Activated naive CD8-positive, alpha-beta T cell treated with anti-CD3 and anti-CD28 coated beads, Interleukin-2, amount 50 U/mL, for 16 hours (primary cell): ENCODE data around the gene KCTD17.

Experiments
- DNase-seq: peaks from one replicate; pipeline ENCODE4 v3.0.0-alpha.2; 2020; ENCODE audit warnings: low read depth, low spot score

The KCTD17 gene, protein sequence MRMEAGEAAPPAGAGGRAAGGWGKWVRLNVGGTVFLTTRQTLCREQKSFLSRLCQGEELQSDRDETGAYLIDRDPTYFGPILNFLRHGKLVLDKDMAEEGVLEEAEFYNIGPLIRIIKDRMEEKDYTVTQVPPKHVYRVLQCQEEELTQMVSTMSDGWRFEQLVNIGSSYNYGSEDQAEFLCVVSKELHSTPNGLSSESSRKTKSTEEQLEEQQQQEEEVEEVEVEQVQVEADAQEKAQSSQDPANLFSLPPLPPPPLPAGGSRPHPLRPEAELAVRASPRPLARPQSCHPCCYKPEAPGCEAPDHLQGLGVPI

DNA sequence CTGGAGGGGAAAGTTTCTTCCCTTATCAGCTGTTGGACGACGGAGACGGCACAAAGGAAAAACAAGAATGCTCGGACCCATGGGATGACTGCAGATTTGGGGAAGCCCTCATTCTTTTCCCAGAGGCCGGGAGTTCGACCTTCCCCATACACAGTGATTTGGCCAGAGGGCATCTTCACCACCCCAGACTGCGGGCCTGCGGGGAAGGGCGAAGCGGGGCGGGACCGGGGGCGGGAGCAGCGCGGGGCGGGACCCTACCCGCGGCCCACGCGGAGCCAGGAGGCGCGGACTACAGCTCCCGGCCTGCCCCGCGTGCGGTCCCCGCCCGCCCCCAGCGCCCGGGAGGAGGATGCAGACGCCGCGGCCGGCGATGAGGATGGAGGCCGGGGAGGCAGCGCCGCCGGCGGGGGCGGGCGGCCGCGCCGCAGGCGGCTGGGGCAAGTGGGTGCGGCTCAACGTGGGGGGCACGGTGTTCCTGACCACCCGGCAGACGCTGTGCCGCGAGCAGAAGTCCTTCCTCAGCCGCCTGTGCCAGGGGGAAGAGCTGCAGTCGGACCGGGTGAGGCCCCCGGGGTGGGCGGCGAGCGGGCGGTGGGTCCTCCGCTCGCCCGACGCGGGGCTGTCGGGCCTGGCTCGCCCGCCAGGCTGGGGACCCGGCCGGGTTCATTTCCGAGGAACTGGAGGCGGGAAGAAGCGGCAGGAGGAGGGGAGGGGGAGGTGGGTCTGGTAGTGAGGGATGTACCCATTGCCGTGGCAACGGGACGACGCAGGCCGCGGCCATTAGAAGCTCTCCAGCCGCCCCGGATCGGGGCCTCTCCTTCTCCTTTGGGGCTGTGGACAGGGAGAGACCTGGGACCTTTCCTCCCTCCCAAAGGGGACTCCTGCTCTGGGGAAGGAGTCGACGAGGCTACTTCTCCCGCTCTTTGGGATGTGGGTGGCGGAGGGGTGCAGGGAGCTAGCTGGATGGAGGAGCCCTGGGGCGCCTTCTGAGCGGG is at the start of gene KCTD17:
KCTD17 (plus strand) TSS at position 352 of the 995 bp plus-strand sequence; CDS start at position 371, 19 bp downstream.
- peak; percentile 45 for DNase-seq

GRCh38 chr22:37001826-37002225 is 49.7 kb upstream of the KCTD17 start:
- no peak for DNase-seq

DNA sequence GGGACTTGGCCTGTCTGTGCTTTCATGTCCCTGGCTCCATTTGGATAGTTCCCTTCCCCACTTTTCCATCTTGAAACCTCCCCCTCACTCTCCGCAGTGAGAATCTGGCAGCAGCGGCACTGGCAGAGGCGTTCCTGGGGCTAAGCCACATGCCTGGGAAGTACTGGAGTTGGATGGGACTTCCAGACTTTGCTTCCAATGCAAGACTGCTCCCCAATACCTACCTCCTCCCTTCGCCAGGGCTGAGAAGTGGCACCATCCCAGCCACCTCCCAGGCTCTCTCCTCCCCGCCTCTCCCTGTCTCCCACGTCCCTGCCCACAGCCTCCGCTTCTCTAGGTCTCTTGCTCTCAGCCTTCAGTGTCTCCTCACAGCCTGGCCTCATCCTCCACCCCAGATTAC is 48.9 kb upstream of the KCTD17 start:
- DNase-seq = no peak

GRCh38 chr22:37007651-37008050 is 43.9 kb upstream of the KCTD17 start:
- no peak for DNase-seq

- no peak for DNase-seq
These were observed 43.2 kb upstream of the KCTD17 start for GRCh38 chr22:37008365-37008764.

DNA sequence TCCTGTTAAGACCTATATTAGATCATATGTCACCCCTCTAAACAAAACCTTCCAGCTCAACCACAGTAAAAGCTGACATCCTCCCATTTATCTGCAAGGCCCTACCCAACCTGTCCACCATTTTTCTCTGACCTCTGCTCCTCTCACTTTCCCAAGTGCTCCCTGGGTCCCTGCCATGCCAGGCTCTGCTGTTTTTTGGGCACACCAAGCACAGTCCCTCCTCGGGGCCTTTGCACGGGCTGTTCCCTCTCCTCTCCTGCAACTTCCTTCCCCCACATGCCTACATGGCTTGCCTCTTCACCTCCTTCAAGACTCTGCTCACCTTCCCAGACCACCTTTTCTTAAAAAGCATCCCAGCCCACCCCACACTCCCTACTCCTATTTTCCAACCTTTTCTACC is 42.1 kb upstream of the KCTD17 start:
- no peak for DNase-seq

DNA sequence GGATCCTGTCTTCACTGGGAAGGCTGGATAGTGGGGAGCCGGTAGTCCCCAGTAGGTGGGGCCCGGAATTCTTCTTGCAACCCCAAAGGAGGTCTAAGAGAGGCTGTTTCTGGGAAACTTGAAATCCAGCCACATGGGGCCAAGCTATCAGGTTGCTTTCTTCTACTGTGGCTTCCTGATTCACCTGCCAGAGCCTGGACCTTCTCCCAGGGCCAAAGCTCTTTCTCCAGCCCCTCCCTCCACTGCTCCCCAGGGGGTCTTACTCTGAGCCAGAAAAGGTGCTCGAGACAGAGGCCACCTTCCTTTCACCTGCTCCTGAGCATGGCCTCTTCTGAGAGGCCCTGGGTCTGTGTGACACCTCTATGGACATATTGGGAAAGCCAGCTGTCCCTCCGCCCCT is 41.4 kb upstream of the KCTD17 start:
- no peak for DNase-seq

GRCh38 chr22:37010976-37011375 is 40.6 kb upstream of the KCTD17 start:
- no peak for DNase-seq

DNA sequence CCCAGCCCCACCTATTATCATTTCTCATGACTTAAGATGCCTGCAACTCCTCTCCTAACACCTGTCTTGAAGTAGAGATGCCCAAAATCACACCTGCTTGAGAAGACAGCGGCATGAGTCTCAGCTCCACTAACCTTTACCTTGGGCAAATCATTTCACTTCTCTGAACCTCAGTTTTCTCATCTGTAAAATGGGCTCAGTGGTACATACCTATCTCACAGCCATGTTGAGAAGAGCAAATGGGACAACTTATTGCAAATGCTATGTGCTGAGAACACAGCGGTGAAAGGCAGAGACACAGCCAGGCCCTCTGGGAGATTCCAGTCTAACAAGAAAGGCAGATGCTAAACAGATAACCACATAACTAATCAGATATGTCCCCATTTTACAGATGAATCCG is 40.1 kb upstream of the KCTD17 start:
- no peak for DNase-seq

DNA sequence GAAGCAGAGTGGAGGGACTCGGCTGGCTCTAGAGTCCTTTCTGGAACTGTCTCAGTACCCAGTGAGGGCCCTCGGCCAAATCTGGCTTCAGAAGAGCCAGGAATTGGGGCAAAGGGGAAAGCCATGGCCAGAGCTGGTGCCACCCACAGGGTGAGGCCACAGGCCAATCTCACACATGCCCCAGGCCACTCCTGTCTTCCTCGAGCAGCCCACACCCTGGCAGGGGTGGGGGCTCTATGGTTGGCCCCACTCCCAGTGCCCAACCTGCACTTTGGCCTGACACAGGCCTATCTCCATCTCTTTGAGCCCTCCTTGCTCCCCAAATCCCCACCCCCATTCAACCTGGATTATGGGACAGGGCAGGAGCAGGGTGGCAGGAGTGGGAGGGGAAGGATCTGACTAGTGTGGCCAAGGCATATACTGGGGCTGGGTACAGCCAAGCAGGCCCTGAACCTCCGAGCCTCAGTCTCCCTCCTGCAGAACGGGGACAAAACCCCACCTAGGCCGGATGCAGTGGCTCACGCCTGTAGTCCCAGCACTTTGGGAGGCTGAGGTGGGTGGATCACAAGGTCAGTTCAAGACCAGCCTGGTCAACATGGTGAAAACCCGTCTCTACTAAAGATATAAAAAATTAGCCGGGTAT is 39.2 kb upstream of the KCTD17 start:
- no peak for DNase-seq

GRCh38 chr22:37012956-37013355 is 38.6 kb upstream of the KCTD17 start:
- no peak for DNase-seq

GRCh38 chr22:37014415-37014806 is 37.1 kb upstream of the KCTD17 start:
- no peak for DNase-seq

DNA sequence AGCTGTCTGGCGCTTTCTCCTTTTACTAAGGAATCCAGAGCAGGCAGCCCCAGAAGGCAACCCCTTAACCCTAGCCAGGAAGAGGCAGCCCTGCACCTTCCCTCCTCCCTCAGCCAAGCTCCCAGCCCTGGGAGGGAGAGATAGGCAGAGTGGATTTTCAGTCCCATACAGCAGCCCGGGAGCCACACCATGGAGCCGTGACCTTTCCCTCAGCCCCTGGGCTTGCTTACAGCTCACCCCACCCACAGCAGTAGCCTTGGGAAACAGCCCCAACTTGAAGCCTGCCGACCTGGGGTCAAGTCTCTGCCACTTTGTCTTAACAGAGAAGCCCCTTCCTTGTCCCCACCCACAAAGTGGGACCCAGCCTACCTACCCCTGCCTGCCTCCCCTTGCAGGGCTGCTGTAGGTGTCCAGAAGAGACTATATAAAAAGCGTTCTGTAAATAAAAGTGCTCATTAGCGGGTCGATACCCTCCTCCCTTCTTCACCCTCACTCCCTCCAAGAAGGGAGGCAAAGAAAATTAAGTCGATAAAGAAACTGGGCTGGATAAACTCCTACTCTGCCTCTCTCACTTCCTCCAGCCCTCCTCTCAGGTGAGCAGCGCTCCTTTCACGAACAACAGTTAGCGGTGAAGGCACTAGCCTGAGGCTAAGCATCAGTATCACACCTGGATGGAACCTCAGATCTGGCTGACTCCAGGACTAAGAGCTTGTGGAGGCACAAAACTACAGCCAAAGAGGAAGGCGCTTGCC is 36.5 kb upstream of the KCTD17 start:
- no peak for DNase-seq

DNA sequence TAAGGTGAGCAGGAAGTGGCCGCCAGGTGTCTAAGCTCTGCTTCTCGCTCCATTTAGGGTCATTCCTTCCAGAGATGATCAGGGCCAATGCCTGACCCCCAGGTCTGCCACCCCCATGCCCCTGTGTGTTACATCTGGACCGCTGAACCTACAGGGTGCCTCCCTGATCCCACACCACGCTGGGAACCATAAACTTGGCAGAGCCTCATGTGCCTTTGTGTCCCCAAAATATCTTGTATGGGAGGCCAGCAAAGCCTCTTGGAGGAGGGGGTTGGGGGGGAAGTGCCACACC is 36.0 kb upstream of the KCTD17 start:
- no peak for DNase-seq

GRCh38 chr22:37016134-37016910 is 35.2 kb upstream of the KCTD17 start:
- DNase-seq = no peak

DNA sequence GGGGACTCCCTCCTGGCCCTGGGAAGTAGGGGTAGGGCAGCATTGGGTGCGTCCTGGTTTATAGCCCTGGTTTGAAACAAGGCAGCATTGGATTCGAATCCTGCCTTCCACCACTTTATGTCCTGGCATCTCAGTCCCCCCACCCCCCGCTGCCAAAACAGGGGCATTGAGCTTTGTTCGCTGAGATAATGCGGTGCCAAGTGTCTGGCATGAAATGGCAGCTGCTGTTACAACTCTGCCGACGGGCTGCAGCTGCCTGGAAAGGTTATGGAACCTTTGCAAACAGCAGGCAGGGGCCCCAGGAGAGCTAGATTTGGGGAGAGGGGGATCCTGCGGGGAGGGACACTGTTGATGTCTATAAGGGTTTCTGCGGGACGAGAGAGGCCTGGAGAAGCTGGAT is 34.2 kb upstream of the KCTD17 start:
- no peak for DNase-seq

DNA sequence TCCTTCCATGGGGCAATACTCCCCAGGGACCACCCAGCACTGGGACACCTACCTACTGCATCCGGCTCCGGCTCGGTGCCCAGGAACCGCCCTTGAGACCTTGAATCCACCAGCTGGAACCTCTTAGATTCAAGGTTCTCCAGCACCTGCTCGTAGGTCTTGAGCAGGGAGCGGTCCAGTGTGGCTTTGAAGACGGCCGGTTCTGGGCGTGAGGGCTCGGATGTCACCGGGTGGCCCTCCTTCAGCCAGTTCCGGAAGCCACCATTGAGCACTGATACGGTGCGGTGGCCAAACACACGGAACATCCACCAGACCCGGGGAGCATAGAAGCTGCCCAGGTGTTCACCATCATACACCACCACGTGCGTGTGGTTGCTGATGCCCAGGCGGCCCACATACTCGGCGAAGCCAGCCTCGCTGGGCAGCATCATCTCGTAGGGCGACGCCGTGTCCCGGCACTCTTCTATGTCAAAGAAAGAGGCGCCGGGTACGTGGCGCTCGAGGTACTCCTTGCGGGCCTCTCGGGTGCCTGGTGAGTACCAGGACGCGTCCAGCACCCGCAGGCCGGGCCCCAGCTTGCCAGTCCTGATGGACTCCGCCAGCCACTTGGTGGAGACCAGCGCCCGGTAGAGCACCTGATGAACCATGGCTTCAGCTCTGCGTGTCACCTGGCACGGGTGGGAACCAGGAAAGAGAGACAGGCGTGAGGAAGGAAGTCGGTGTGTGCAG is 33.3 kb upstream of the KCTD17 start:
- DNase-seq = no peak

DNA sequence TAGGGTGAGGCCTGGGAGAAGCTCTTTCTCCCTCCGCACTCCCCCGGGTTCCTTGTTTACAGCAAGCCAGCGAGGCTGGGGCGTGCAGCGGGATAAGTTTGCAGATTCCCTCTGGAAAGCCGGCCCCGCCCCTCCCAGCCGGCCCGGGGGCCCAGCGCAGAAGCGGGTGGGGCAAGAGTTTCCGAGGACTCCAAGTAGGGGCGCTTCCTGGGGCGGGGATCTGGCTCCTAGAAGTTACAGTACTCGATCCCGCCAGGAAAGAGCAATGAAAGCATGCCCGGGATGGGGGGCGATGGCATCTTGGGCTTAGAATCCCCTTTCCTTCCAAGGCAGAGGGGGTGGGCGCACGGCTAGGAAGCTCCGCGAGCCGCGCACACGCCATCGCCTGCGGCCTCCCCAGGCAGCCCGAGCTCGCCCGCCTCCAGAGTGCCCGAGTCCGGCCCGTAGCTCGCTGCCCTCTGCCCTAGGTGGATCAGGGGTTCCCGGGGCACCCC is 32.7 kb upstream of the KCTD17 start:
- no peak for DNase-seq

GRCh38 chr22:37019309-37020191 is 32.0 kb upstream of the KCTD17 start, which contains the start of the genes MPST and TST:
MPST (plus strand) TSS chr22:37019742; CDS start chr22:37019837, 95 bp downstream.
TST (minus strand) TSS chr22:37019447; CDS start chr22:37018732, 715 bp downstream.
- DNase-seq = no peak
